ENCODE results near the gene HERC5.

The HERC5 gene

GRCh38 chr4:88523325-88524129 lies 66.6 kb downstream of the HERC5 start, which contains the start of gene PYURF:
Gene PYURF (minus strand): TSS chr4:88523776. CDS start chr4:88523700, 76 bp downstream.
- CTCF ChIA-PET = interaction anchor here (0.7 to 12.8 kb wide), 9 partner anchors 8 to 499 kb away, joined by 3 to 266 read pairs (median 3); no protein-coding TSS in a partner anchor
- POLR2A ChIA-PET = interaction anchor here (1.0 kb wide), 1 partner anchor 240 kb away, joined by 5 read pairs; no protein-coding TSS in a partner anchor
- no peak for TF ChIP-seq CTCF (IDR thresholded peaks at IDR 0.05; ENCODE audit: control extremely low read depth, extremely low read depth, low read depth, missing control alignments)

GRCh38 chr4:88524171-88524570 lies 67.3 kb downstream of the HERC5 start:
- ChIA-PET POLR2A (interaction anchor here (1.0 kb wide), 1 partner anchor 241 kb away, joined by 5 read pairs; no protein-coding TSS in a partner anchor), CTCF (interaction anchor here (0.7 to 12.8 kb wide), 7 partner anchors 9 to 499 kb away, joined by 3 to 266 read pairs (median 3); no protein-coding TSS in a partner anchor)
- no peak for DNase-seq (ENCODE audit: extremely low spot score)
- no peak for TF ChIP-seq CTCF (IDR thresholded peaks at IDR 0.05; ENCODE audit: control extremely low read depth, extremely low read depth, low read depth, missing control alignments)

More at GRCh38 chr4:88523325-88524129, 66.6 kb downstream of the HERC5 start, which contains the start of gene PYURF:
- peak; percentile 88 for DNase-seq (ENCODE audit: extremely low spot score)

- peak; percentile 32 for TF ChIP-seq CTCF (IDR thresholded peaks at IDR 0.05; ENCODE audit: control extremely low read depth, extremely low read depth, low read depth, missing control alignments)
- ChIA-PET POLR2A (interaction anchor here (0.6 kb wide), 1 partner anchor 70 kb away, joined by 3 read pairs; no protein-coding TSS in a partner anchor), CTCF (interaction anchor here (0.6 to 6.8 kb wide), 9 partner anchors 10 to 497 kb away, joined by 3 to 47 read pairs (median 7); no protein-coding TSS in a partner anchor)
- DNase-seq (ENCODE audit: extremely low spot score) = peak; percentile 20
Measured at GRCh38 chr4:88526221-88526815, 69.4 kb downstream of the HERC5 start.

GRCh38 chr4:88527787-88528186 lies 70.9 kb downstream of the HERC5 start:
- CTCF ChIA-PET = interaction anchor here (1.1 to 6.8 kb wide), 5 partner anchors 9 to 494 kb away, joined by 3 to 47 read pairs (median 4); no protein-coding TSS in a partner anchor
- peak; percentile 16 for DNase-seq (ENCODE audit: extremely low spot score)
- POLR2A ChIA-PET = no interaction called here
- TF ChIP-seq CTCF (IDR thresholded peaks at IDR 0.05; ENCODE audit: control extremely low read depth, extremely low read depth, low read depth, missing control alignments) = no peak

GRCh38 chr4:88528861-88529260 lies 71.9 kb downstream of the HERC5 start:
- POLR2A ChIA-PET = no interaction called here
- TF ChIP-seq CTCF (IDR thresholded peaks at IDR 0.05; ENCODE audit: control extremely low read depth, extremely low read depth, low read depth, missing control alignments) = no peak
- no peak for DNase-seq (ENCODE audit: extremely low spot score)
- CTCF ChIA-PET = interaction anchor here (1.4 to 6.8 kb wide), 3 partner anchors 9 to 14 kb away, joined by 3 to 47 read pairs (median 8); no protein-coding TSS in a partner anchor

GRCh38 chr4:88531549-88531948 lies 74.6 kb downstream of the HERC5 start:
- POLR2A ChIA-PET = no interaction called here
- CTCF ChIA-PET = interaction anchor here (1.1 to 6.8 kb wide), 8 partner anchors 9 to 492 kb away, joined by 3 to 47 read pairs (median 4); no protein-coding TSS in a partner anchor
- TF ChIP-seq CTCF (IDR thresholded peaks at IDR 0.05; ENCODE audit: control extremely low read depth, extremely low read depth, low read depth, missing control alignments) = no peak
- DNase-seq (ENCODE audit: extremely low spot score) = no peak

Measured in GM10248 (cell line).